COLO668 (cell line): ENCODE results near the gene MAST4.

ENCODE experiments used
- DNase-seq: peaks from one replicate; lab custom pipeline; 2025; ENCODE audit not compliant: unreplicated experiment; lab: John Stamatoyannopoulos, UW

The MAST4 gene

GRCh38 chr5:67009028-67009427 lies 412.8 kb downstream of the MAST4 start:
- DNase-seq: no peak

GRCh38 chr5:67010684-67011409 lies 414.7 kb downstream of the MAST4 start:
- DNase-seq: peak; percentile 6

GRCh38 chr5:67011422-67011821 lies 415.2 kb downstream of the MAST4 start:
- DNase-seq: no peak

GRCh38 chr5:67012171-67012570 lies 416.0 kb downstream of the MAST4 start:
- DNase-seq: no peak

GRCh38 chr5:67013719-67014118 lies 417.5 kb downstream of the MAST4 start:
- no peak for DNase-seq

- DNase-seq: no peak
Observed at GRCh38 chr5:67014191-67014590, 418.0 kb downstream of the MAST4 start.

GRCh38 chr5:67014957-67015400 lies 418.8 kb downstream of the MAST4 start:
- DNase-seq: no peak

- no peak for DNase-seq
Observed at GRCh38 chr5:67015541-67016191, 419.5 kb downstream of the MAST4 start.

- DNase-seq: peak; percentile 58
Observed at GRCh38 chr5:67019065-67019845, 423.1 kb downstream of the MAST4 start.

- DNase-seq: no peak
Observed at GRCh38 chr5:67020096-67020615, 424.0 kb downstream of the MAST4 start.

GRCh38 chr5:67021031-67021430 lies 424.8 kb downstream of the MAST4 start:
- DNase-seq: no peak

- DNase-seq: no peak
Observed at GRCh38 chr5:67021521-67021920, 425.3 kb downstream of the MAST4 start.

GRCh38 chr5:67021962-67022361 lies 425.8 kb downstream of the MAST4 start:
- DNase-seq: no peak

- no peak for DNase-seq
Observed at GRCh38 chr5:67025457-67025856, 429.3 kb downstream of the MAST4 start.

- DNase-seq: no peak
Observed at GRCh38 chr5:67026278-67026677, 430.1 kb downstream of the MAST4 start.

- DNase-seq: no peak
Observed at GRCh38 chr5:67027171-67027570, 431.0 kb downstream of the MAST4 start.

GRCh38 chr5:67028371-67028770 lies 432.2 kb downstream of the MAST4 start:
- no peak for DNase-seq

GRCh38 chr5:67028941-67029340 lies 432.7 kb downstream of the MAST4 start:
- no peak for DNase-seq

GRCh38 chr5:67029481-67029880 lies 433.3 kb downstream of the MAST4 start:
- no peak for DNase-seq

- no peak for DNase-seq
Observed at GRCh38 chr5:67030289-67031056, 434.3 kb downstream of the MAST4 start.

GRCh38 chr5:67031057-67031443 lies 434.9 kb downstream of the MAST4 start:
- DNase-seq: no peak
